A549 treated with GW870086 at 1 μM for 4 hours (cell line): ENCODE data around the gene C1R. TPM values are rescaled to one million over a fixed set of nuclear protein-coding genes. Genes with fewer than 3 reads are reported as not detected.

ENCODE experiments used
- total RNA-seq: library from RNA; stranded (reverse); fragments of 200-300 nt; extraction: Qiagen RNA extraction; gene quantifications from 5 replicates; pipeline ENCODE4 v1.2.3, GENCODE V29; 2022; ENCODE audit warnings: low read depth

Gene C1R
- total RNA-seq = 27.8 to 41.1 TPM (median 29.9 TPM) in 5 replicates

DNA sequence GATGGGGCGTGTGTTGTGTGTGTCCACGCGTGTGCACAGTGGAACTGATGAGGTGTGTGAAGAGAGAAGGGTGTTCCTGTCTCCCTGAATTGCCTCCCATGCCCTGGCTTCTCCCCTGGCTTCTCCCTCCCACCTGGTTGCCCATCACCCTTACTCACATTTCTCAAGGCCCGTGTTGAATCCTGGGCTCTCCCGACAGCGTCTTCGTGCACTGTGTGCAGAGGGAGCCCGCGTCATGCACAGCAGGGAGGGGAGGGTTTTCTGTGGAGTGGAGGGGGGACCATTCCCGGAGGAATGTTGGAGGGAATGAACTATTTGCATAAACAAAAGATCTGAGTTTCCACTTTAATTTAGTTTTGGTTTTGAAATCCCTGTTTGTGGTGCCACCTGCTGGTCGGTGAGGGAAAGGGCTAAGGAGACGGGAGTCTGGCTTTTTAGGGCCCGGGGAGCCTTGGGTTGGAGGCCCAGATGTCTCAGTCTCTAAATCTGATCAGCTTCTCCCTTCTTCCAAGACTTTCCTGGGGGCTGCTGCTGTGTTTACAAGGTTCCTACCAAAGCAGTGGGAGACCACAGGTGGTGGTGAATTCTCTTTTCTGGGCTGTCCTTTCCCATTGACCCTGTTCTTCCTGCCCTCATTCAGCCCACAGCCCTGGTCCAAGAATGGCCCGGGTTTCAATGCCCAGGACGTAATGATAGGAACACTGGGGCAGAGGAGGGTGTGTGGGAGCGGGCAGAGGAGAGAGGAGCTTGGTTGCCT is at the start of gene C1R:
TSS of gene C1R (minus strand) at position 217 of the 757 bp plus-strand sequence. CDS start at position 160, 57 bp downstream.

DNA sequence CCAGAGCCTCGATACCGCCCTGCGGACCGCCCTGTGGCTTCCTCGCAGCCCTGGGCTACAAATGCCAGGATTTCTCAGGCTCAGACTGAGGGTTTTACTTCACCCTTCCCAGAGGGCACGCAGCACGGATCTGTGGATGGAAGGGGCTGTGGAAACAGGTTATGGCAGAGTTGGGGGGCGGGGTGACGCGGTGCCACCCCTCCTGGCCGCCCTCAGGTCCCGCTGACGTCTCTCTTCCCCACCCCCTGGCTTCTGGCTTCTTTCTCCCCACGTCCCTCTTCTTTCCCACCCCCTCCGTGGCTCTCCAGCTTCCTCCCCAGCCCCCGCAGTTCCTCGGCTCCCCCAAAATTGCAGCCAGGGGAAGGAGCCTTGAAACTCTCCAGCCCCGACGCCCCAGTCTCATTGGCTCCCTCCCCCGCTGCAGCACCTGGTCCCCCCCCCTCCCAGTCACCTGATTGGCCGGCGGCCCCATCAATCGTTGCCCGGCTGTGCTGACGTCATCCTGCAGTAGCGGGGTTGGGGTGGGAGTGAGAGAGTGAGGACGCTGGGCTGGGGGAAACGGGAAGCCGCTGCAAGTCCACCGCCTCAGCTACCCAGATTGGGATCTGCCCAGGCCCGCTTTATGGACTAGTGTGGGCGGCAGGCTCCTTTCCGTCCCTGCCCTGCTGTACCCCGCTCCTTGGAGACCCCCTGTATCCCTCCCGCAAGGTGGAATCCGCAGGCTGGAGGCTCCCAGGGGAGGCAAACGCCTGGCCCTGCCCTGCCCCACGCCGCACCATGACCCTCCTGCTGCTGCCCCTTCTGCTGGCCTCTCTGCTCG is 37.8 kb upstream of the C1R start, which contains the start of gene CLSTN3:
TSS of gene CLSTN3 (plus strand) at position 500 of the 820 bp plus-strand sequence. CDS start at position 778, 278 bp downstream.

GRCh38 chr12:7128681-7129286 is 36.5 kb upstream of the C1R start, which contains the start of gene RBP5:
TSS of gene RBP5 (minus strand) at chr12:7128889. CDS start at chr12:7128775, 114 bp downstream.

DNA sequence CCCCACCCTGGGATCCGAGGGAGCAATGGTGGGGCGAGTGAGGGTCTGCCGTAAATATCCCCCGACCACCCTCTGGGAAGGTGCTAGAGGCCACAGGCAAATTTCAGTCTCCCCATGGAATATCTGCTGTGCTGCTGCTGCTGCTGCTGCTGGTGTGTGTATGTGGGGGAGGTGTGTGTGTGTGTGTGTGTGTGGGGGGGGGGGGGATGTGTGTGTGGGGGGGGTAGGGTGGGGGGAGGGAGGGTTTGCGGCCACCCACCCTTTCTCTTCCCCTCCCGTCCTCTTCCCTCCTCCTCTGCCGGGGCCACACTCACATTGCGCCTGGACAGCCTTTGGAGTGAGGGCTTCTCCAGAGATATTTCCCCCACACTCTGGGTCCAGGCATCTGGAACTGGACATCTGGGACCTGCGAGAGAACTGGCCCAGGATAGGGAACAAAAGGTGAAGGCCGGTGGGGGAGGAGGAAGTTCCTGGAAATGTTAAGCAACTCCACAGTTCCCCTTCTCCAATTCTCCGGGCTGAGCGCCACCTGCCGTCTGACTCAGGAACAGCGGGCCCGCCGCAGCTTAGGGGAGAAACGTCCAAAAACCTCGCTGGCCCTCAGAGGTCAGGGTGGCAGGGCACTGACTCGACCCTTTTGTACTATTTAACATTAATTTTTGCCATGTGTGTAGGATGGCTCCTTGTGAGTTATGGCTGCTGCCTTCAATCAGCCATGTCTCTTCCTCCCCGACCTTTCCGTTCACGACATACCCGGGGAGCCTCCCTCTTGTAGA is 16.7 kb upstream of the C1R start, which contains the start of gene C1RL:
TSS of gene C1RL (minus strand) at position 419 of the 776 bp plus-strand sequence. CDS start at position 385, 34 bp downstream.

GRCh38 chr12:7060353-7060954 is 31.8 kb downstream of the C1R start, which contains the start of gene C1S:
TSS of gene C1S (plus strand) at chr12:7060718. CDS start at chr12:7061913, 1,195 bp downstream.

Other genes starting within 250 kb of the C1R start
- gene CDCA3, start 241.2 kb downstream of the C1R start, total RNA-seq = 70.8 to 86.2 TPM (median 80.8 TPM) in 5 replicates
- 69.7 to 80.0 TPM (median 72.6 TPM) in 5 replicates for gene USP5, start 240.3 kb downstream of the C1R start, total RNA-seq
- gene TPI1, start 224.9 kb downstream of the C1R start, total RNA-seq = 1,472 to 1,683 TPM (median 1,669 TPM) in 5 replicates
- gene SPSB2, start 219.1 kb downstream of the C1R start, total RNA-seq = 30.1 to 40.4 TPM (median 37.5 TPM) in 5 replicates
- gene LRRC23, start 187.6 kb downstream of the C1R start, total RNA-seq = 16.6 to 18.7 TPM (median 17.2 TPM) in 5 replicates
- gene ENO2, start 177.9 kb downstream of the C1R start, total RNA-seq = 38.6 to 40.3 TPM (median 40.0 TPM) in 5 replicates
- gene ATN1, start 164.5 kb downstream of the C1R start, total RNA-seq = 54.4 to 77.3 TPM (median 73.9 TPM) in 5 replicates
- not detected in 5 replicates for gene RNU7-1, start 148.6 kb downstream of the C1R start, total RNA-seq
- gene C12orf57, start 148.4 kb downstream of the C1R start, total RNA-seq = 300 to 340 TPM (median 314 TPM) in 5 replicates
- gene PTPN6, start 141.1 kb downstream of the C1R start, total RNA-seq = 8.6 to 14.0 TPM (median 11.0 TPM) in 5 replicates
- gene PHB2, start 121.8 kb downstream of the C1R start, total RNA-seq = 324 to 339 TPM (median 332 TPM) in 5 replicates
- 63.3 to 71.8 TPM (median 66.5 TPM) in 5 replicates for gene EMG1, start 121.5 kb downstream of the C1R start, total RNA-seq
- 26.3 to 31.4 TPM (median 27.6 TPM) in 5 replicates for gene LPCAT3, start 74.0 kb downstream of the C1R start, total RNA-seq
- 39.5 to 62.4 TPM (median 44.8 TPM) in 5 replicates for gene C1S, start 31.7 kb downstream of the C1R start, total RNA-seq
- 11.4 to 14.2 TPM (median 12.8 TPM) in 5 replicates for gene C1RL, start 16.8 kb upstream of the C1R start, total RNA-seq
- gene RBP5, start 36.4 kb upstream of the C1R start, total RNA-seq = not detected in 5 replicates
- 13.6 to 18.3 TPM (median 16.0 TPM) in 5 replicates for gene CLSTN3, start 37.9 kb upstream of the C1R start, total RNA-seq
- gene PEX5, start 97.2 kb upstream of the C1R start, total RNA-seq = 24.4 to 31.8 TPM (median 29.5 TPM) in 5 replicates
- not detected in 5 replicates for gene ACSM4, start 211.6 kb upstream of the C1R start, total RNA-seq